GM18868 (cell line): ENCODE results near the gene IFT20.

ENCODE experiments used
- ATAC-seq: cut with Tn5 transposase; IDR thresholded peaks from one replicate; pipeline ENCODE4 v1.9.1; 2021; ENCODE audit warnings: mild to moderate bottlenecking, moderate library complexity; ENCODE audit not compliant: unreplicated experiment

The IFT20 gene, protein sequence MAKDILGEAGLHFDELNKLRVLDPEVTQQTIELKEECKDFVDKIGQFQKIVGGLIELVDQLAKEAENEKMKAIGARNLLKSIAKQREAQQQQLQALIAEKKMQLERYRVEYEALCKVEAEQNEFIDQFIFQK

DNA sequence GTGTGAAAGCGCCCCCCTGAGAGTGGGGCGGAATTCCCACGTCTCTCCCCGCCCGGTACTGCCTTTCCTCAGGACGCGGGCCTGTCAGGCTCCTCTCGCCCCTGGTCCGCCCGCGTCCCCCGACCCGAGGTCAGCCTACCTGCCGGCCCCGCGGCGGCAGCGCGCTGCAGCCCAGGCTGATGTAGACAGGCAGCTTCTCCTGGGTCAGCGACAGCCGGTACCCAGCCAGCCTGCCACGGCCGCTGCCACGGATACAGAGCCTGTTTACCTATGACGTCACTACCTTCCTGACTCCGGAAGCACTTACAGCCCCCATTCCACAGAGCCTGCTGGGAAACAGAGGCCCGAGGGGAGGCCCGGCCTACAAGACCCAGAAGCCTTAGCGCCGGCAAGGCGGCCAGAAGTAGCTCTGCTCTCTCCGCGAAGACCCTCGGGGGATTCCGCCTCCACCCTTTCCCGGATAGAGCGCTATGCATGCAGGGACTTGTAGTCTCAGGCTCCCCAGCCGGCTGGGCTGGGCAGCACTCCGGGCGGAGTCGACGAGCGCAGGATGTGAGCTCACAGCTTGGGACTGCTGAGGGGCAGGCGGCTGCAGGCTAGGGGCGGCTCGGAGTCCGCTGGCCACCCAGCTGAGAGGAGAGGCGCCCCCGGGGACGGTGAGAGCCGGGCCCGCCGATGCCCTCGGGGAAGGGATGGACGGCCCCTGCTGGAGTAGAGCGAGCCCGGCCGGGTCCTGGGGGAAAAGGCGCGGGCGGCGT lies at the start of gene IFT20, which contains the start of gene TNFAIP1:
Gene IFT20, minus strand, starts transcription at position 272 of the 758 bp plus-strand sequence. CDS start 3,487 bp downstream, outside the sequence.
Gene TNFAIP1, plus strand, starts transcription at position 561 of the 758 bp plus-strand sequence. CDS start 3,761 bp downstream, outside the sequence.
- peak; percentile 96 for ATAC-seq

DNA sequence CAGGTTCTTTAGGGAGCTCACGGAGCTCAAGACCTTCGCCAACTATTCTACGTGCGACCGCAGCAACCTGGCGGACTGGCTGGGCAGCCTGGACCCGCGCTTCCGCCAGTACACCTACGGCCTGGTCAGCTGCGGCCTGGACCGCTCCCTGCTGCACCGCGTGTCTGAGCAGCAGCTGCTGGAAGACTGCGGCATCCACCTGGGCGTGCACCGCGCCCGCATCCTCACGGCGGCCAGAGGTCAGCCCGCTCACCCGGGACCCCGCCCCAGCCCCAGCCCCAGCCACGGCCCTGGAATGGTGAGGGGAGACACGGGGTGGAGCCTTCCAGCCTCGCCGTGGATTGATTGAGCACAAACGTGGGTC lies 49.7 kb upstream of the IFT20 start:
- ATAC-seq: no peak

DNA sequence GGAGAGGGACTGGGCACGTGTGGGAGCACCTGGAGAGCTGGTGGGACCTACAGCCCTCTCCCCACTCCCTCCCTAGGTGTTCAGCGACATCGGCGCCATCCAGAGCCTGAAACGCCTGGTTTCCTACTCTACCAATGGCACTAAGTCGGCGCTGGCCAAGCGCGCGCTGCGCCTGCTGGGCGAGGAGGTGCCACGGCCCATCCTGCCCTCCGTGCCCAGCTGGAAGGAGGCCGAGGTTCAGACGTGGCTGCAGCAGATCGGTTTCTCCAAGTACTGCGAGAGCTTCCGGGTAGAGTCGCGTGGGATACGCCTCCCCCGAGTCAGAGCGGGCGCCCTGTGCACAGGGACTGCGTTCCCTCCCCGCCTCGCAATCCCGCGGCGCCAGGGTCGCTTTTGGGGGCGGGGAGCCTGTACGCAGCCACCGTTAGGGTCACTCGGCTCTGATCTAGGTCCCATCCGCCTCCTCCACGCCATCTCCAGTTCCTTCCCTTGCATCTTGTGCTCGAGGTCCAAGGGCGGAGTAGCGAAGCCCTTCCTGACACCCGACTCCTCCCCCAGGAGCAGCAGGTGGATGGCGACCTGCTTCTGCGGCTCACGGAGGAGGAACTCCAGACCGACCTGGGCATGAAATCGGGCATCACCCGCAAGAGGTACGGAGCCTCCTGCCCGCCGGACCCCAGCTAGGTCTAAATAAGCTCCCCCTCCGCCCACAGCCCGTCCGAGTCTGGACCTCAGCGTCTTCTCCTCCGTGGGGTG lies 49.2 kb upstream of the IFT20 start:
- no peak for ATAC-seq

DNA sequence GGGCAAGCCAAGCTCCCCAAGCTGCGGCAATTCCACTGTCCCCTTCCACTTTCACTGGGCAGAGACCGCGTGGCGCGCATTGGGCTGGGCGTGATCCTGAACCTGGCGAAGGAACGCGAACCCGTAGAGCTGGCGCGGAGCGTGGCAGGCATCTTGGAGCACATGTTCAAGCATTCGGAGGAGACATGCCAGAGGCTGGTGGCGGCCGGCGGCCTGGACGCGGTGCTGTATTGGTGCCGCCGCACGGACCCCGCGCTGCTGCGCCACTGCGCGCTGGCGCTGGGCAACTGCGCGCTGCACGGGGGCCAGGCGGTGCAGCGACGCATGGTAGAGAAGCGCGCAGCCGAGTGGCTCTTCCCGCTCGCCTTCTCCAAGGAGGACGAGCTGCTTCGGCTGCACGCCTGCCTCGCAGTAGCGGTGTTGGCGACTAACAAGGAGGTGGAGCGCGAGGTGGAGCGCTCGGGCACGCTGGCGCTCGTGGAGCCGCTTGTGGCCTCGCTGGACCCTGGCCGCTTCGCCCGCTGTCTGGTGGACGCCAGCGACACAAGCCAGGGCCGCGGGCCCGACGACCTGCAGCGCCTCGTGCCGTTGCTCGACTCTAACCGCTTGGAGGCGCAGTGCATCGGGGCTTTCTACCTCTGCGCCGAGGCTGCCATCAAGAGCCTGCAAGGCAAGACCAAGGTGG lies 46.0 kb upstream of the IFT20 start:
- no peak for ATAC-seq

DNA sequence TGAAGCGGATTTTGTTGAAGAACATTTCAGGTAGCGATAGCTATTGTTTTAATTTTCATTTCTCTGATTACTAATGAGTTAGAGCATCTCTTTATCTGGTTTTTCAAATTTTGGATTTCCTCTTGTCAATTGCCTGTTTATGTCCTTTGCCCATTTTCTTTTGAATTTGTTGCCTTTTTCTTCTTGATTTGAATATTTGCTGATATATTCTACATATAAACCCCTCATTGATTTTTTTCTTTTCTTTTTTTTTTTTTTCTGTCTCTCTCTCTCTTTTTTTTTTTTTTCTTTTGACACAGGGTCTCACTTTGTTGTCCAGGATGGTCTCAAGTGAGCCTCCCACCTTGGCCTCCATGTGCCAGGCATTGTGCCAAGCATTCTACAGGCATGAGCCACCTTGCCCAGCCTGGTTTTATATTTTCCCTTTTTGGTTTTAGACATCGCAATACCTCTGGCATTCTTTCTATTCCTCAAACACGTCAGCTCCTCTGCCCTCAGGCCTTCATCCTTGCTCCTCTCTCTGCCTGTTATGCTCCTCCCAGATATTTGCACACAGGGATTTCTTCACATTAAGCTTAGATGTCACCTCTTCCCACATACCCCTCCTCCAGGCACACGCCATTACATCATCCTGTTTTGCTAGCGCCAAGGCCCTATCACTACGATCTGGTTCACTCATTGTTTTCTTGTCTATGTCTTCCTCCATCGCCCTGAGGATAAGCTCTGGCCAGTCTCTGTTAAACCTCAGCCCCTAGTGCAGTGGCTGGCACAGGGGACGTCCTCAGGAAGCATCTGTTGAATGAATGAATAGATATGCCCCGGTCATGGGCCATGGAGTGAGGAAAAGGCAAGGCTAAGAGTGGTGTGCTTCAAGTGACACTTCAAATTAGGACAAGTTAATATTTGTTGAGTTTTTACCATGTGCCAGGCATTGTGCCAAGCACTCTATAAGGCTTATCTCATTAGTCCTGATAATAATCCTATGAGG lies 44.8 kb upstream of the IFT20 start:
- ATAC-seq: no peak

DNA sequence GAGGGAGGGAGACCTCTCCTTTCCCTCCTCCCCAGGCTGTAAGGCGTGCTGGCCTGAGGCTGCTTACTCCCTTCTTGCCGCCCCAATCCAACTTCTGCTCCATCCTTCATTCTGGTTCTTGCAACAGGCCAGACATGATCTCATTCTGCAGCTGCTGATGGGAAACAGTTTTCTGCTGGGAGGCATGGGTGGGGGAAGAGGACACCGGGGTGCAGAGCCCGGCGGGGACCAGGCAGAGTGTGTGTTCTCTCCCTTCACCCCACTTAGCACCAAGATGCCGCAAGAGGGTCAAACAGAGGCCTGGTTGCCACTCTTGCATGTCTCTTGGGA lies 37.6 kb upstream of the IFT20 start:
- no peak for ATAC-seq

DNA sequence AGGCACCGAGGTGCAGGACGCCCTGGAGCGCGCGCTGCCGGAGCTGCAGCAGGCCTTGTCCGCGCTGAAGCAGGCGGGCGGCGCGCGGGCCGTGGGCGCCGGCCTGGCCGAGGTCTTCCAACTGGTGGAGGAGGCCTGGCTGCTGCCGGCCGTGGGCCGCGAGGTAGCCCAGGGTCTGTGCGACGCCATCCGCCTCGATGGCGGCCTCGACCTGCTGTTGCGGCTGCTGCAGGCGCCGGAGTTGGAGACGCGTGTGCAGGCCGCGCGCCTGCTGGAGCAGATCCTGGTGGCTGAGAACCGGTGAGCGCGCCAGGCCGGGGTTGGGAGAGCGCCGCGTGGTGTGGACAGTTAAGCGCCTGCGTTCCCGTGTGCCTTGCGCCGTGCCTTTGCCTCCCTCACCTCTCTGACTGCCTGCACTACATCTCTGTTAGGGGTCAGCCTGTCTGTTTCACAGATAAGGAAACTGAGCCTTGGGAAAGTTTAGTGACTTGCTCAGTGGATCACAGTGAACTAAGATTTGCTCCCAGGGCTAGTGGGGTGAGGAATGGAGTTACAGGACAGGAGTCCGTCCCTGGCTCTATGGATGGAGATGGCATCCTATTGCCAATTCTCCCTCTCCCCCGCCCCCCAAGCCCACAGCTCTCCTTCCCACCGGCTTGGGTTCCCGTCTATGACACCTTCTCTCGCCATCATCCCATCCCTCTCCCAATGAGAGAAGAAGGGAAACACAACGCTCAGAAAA lies 37.1 kb upstream of the IFT20 start:
- no peak for ATAC-seq

DNA sequence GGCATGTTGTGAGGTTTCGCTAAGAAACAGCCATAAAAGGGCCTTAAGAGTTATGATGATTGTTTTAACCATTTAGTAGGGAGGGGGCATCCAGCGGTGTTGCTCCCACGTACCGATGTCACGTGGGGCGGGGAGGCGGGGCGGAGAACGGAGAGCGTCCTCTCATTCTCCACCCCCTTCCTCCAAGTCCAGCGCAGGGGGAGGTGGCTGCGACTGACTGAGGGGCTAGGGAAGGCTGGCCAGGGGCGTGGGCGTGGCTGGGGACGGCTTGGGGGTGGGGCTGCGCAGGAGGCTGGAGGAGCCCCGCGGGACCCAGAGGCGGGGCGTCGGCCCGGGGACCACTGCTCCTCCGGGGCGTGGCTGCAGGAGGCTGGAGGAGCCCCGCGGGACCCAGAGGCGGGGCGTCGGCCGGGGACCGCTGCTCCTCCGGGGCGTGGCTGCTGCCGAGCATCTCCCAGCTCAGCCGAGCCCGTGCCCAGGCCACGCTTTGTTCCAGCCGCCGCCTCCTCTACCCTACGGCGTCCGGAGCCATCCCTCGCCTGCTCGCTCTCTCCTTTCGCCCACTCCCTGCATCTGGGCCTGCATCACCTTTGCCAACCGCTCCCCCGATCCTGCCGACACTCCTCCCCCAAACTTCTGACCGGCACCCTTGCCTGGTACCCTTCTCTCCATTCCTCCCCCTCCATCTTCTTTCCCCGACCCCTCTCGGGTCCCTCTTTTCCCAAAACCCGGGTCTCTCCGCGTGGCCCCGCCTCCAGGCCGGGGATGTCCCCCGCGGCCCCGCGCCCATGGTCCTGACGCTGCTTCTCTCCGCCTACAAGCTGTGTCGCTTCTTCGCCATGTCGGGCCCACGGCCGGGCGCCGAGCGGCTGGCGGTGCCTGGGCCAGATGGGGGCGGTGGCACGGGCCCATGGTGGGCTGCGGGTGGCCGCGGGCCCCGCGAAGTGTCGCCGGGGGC lies 36.3 kb upstream of the IFT20 start, which contains the start of gene SARM1:
Gene SARM1, plus strand, starts transcription at position 450 of the 958 bp plus-strand sequence. Its CDS starts 339 bp downstream, at position 789.
- peak; percentile 87 for ATAC-seq

DNA sequence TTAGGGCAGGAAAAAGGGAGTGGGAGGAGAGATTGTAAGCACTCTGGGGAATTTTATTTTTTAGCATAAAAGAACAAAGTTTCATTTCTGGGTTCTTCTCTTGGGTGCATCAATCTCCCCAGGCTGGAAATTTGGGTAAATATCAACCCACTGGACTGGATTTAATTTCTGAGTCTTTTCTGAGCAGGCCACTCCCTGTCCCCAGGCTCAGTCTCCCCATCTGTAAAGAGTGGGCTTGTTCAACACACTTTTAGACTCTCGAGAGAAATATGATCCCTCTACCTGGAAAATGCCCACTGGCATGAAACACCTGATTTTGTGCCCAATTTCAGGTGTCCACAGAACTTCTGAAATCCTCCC lies 35.5 kb upstream of the IFT20 start:
- no peak for ATAC-seq

DNA sequence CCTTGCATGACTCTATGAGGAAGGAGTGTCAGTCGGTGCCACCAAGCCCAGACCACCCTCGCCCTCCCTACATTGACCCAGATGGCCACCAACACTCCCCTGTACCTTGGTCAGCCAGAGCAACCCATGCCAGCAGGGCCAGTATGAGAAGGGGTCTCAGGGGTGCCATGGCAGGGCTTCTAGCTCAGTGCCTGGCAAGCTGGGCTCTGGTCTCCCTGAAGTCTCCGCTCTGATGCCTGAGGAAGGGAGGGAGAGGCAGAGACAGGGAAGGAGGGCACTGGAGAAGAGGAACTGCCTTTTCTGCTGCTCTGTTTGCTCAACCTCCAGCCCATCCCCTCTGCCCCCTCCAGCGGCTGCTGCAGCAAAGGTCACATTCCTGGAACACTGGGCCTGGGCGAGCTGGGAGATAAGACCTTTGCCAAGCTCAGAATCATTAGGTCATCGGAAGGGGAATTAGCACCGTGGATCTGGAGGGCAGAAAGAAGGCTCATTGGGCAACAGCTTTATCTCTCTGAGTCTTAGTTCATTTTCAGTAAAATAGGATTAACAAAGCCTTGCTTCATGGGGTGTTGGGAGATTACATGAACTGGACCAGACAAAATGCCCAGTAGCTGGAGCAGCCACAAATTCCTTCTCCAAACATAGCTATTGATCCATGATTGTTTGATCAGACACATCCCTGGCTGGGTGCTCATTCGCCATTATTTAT lies 34.9 kb upstream of the IFT20 start, which contains the start of gene VTN:
Gene VTN, minus strand, starts transcription at position 273 of the 709 bp plus-strand sequence. Its CDS starts 104 bp downstream, at position 169.
- ATAC-seq: no peak

DNA sequence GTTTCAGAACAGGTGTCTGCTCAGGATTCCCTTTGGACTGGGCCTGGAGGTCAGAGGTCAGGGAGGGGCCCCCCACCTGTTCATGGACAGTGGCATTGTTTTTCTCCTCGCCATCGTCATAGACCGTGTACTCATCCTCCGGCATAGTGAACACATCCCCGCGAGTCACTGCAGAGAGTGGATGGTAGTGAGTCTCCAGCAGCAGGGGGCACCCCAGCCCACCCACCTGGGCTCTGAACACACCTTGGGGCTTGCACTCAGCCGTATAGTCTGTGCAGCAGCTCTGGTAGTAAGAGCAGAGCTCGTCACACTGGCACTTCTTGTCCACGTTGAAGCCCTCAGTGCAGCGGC lies 34.4 kb upstream of the IFT20 start:
- no peak for ATAC-seq

DNA sequence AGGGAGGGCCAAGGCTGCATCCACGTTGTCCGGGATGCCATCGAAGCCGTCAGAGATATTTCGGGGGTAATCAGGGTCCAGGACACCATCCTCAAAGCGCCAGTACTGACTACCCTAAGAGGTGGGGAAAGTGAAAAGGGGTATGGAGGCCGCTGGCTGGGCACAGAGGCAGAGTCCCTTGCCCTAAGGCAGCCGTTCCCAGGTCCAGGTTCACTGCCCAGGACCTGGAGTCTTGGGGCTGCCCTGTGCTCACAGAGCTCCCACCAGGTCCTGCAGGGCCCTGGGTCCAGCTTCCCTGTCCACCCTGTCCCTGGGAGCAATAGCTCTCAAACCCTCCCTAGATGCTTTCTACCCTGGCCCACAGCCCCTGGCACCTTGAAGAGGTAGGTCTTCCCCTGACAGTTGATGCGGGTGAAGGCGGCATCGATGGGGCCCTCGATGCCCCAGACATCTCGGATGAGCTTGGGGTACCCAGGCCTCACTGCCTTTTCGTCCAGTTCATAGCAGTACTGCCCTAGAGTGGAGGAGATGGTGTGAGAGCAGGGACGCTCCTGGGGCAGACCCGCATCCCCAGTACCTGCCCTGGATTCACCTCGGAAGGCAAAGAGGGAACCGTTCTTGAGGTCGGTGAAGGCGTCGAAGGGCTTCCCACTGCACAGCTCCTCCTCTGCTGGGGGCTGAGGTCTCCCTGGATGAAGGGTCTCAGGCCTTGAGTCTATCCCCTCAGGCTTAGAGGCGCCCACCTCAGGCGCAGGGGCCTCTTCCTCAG lies 33.8 kb upstream of the IFT20 start:
- ATAC-seq: no peak

DNA sequence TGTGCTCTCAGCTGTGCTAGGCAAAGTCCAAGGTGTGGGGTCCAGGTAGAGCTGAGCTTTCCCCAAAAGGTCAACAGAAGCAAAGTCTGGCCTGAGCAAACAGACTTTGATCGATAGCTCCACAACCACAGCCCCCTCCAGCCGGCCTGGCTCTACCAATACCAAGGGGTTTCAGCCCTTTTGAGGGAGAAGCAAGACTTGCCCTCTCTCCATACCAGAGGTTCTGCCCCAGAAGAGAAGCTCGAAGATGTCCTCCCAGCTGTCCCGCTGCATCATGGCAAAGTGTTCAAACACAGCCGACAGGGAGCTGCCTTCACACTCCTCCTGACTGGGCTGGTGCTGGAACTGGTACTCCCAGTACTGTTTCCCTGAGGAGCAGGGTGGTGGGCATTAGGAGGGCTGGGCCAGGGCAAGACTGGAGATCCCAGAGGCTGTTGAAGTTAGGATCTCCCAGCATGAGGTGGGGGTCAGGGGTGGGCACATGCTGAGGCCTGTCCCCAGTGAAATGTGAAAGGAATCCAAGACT lies 33.1 kb upstream of the IFT20 start:
- no peak for ATAC-seq

DNA sequence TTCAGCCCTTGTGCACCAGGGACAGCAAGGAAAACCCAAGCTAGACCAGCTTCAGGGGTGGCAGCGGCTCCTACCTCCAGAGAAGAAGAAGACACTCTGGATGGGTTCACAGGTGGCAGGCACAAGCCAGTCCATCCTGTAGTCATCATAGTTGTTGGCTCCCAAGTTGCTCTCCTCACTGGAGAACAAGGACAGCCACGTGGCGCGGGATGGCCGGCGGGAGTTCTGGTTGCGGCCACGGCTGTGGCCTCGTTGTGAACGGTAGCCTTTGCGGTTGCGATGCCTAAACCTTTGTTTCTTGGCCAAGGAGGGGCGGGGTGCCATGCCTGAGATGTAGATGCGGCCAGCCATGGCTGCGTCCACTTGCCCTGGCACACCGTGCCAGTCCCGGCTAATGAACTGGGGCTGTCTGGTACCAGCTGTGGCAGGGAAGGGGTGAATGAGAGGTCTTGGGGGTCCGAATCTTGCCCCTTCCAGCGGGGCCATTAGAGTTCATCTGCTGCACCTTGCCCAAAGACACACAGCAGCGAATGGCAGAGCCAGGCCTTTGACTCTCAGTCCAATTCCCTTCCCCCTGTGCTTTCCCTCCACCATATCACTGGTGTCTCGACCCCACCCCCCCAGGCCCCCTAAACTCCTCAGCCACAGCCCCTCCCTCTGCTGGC lies 32.5 kb upstream of the IFT20 start:
- no peak for ATAC-seq

DNA sequence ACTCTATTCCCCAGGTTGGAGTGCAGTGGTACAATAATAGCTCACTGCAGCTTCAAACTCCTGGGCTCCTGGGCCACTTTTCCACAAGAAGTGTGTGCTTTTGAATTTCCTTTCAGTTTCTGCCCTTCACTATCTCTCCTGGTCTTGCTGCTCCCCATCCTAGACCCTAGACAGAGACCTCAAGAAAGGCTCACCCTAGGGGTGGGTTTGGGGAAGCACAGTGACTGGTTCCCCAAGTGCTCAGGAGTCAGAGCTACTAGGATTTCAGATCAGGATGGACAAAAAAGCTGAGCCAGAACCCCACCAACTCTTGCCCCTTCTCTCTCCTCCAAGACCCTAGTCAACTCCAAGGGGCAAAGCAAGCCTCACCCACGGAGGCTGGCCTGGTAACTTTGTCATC lies 31.3 kb upstream of the IFT20 start:
- no peak for ATAC-seq

DNA sequence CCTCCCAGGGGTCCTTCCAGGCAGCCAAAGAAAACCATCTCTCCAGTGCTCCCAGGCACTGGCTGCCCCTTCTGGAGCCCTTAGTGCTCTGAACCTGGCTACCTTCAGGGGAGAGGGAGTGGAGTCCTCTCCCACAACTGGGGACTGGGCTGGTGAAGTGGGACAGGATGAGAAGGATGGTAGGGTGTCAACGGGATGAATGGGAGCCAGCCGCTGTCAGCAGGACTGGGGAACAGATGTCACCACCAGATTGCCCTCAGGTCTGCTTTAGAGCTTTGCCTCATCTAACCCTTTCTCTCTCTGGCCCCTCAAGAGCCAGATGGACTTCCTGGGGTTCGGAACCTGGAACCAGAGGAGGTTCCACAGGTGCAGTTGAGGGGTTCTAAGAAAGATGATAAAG lies 30.2 kb upstream of the IFT20 start:
- no peak for ATAC-seq
